HG03439 (cell line): ENCODE measurements around the gene SMAD6.
"Not testable (repeated sequence)": the region's sequence is repeated elsewhere in the genome, so short reads cannot be mapped to it uniquely, and the experiment has no call there.

Source experiments
- ATAC-seq: cut with Tn5 transposase; IDR thresholded peaks from one replicate; pipeline ENCODE4 v1.9.1; 2021; ENCODE audit warnings: mild to moderate bottlenecking, moderate library complexity; ENCODE audit not compliant: unreplicated experiment

Gene SMAD6

GRCh38 chr15:66821307-66821706 lies 119.3 kb downstream of the SMAD6 start:
- ATAC-seq = no peak

DNA sequence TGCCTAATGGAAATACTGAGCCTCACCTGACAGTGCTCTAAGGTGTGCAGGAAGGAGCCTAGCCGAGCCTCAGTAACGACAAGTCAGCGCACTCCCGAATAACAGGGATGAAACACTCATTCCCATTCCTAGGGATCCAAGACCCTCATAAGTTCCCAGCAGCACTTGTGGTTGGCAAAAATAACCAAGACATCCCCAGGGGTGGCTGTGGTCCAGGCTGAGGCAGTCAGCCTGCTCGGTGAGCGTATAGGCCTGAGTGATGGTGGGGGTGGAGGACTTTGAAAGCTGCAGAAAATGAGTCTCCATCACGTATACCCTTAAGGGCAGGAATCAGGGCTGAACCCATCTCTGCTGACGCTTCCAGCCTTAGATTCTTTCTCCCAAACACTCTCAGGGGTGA lies 120.1 kb downstream of the SMAD6 start:
- ATAC-seq = no peak

DNA sequence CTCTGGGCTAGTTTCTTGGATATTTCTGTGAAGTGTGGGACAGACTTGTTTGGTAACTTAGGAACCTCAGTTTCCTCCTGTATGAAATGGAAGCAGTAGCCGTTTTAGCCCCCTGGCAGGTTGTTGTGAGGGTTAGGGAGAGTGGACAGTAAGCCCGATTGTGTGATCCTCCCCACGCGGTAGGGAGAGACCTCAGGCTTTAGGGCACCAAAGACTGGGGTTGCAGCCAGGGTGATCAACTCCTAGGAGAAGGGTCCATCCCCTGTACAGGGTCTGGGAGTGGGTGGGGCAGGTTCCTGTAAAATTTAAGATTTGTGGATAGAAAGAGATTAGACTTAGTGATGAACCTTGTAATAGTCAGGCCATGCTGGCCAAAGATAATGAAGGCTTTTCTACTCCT lies 120.5 kb downstream of the SMAD6 start:
- ATAC-seq = no peak

- no peak for ATAC-seq
These were observed 121.6 kb downstream of the SMAD6 start for GRCh38 chr15:66823601-66824000.

GRCh38 chr15:66824424-66824823 lies 122.4 kb downstream of the SMAD6 start:
- ATAC-seq = no peak

- no peak for ATAC-seq
These were observed 123.1 kb downstream of the SMAD6 start for GRCh38 chr15:66825139-66825538.

DNA sequence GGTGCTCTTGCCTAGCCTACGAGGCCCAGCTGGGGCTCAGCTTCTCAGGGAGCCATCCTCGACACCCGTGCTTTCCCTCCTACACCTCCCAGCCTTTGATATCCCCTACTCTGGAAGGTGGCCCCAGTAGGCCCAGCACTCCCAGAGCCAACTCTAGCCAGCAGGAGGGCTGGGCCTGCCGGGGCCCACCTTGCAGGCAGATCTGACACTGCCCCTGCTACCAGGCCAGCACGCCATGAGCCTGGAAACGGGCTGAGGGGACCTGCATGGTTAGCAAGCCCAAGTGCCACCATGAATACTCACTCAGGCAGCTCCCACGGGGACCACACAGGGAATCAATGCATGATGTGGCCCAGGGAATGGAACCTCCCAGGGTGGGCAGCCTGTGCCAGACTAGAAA lies 123.7 kb downstream of the SMAD6 start:
- ATAC-seq = no peak

DNA sequence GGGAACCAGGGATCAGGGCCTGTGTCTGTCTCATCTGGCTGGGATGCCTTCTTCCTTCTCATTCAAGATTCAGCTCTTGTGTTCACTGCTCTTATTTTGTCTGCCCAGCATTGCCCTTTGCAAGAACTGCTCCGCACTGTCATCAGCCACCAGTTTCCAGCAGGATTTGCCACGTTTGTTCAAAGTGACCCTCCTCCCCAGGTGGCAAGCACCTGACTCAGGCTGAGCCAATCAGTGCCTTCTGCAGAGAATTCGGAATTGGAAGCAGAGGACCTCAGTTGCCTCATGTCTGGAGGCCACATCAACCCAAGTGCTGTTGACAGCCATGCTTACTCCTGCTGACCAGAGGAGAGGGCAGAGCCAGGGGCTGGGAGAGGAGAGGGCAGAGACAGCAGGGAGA lies 124.5 kb downstream of the SMAD6 start:
- ATAC-seq = no peak

- ATAC-seq = no peak
These were observed 125.1 kb downstream of the SMAD6 start for GRCh38 chr15:66827039-66827697.

DNA sequence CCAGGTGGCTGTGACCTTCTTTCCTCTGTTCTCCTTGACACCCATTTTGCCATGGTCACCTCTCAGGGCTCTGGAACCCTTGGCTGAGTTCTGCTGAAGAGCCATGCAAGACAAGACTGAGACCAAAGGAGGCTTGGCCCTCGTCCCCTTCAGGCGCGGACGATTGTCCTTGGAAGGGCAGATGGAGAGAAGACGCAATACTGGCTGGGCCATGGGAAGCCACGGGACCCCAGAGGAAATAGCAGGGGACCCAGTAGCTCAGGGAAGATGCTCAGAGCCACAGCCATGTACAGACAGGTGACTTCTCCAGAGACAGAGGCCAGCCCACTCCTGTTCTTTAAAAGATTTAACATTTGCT lies 125.6 kb downstream of the SMAD6 start:
- no peak for ATAC-seq

DNA sequence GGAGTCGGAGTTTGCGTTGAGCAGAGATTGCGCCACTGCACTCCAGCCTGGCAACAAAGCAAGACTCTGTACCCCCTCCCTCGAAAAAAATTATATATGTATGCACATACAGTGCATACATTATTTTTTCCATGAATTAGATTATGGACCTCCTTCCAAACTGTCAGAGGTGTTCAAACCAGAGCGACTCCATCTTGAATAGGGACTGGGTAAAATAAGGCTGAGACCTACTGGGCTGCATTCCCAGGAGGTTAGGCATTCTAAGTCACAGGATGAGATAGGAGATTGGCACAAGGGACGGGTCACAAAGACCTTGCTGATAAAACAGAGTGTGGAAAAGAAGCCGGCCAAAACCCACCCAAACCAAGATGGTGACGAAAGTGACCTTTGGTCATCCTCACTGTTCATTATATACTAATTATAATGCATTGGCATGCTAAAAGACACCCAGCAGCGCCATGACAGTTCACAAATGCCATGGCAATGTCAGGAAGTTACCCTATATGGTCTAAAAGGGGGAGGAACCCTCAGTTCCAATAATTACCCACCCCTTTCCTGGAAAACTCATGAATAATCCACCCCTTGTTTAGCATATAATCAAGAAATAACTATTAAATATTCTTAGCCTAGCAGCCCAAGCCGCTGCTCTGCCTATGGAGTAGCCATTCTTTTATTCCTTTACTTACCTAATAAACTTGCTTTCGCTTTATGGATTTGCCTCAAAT lies 126.9 kb downstream of the SMAD6 start:
- not testable (repeated sequence) for ATAC-seq

DNA sequence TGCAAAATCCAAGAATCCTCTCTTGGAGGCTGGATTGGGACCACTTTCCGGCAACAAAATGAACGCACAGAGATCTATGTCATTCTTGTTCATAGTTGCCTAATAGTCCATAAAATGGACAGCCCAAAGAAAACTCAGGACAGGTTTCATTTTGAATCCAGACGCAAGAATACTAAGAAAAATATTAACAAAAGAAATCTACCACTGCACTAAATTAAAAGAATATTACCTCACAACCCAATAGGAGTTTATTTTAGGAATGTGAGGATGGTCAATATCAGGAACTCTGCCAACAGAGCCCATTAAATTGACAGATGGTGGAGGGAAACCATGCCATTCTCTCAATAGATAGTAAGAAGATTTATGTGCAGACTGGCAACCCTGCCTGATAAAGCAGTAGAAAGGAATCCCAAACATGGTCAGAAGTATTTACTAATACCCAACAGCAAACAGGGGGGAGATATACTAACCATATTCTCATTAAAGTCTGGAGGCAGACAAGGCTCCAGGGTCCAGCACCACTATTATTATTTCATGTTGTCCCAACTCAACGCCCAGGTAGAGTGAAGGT lies 127.6 kb downstream of the SMAD6 start:
- no peak for ATAC-seq

- no peak for ATAC-seq
These were observed 128.3 kb downstream of the SMAD6 start for GRCh38 chr15:66830358-66830757.

DNA sequence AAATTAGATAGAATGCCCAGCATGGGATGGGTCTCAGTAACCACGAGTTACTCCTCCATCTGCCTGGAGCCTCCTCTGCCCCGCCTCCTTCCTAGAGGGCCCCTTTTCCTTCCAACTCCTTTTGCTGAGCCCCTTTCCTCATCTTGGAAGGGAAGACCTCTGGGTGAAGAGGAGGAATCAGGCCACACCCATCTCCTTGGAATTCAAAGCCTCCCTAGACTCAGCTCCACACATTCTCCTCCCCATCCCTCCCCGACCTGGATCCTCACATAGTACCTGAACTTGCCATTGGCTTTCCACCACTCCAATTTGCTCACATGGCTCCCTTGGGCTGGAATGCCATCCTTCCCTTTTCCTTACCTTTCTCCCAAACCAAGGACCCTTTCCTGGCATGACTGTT lies 128.8 kb downstream of the SMAD6 start:
- ATAC-seq = no peak

- ATAC-seq = no peak
These were observed 129.3 kb downstream of the SMAD6 start for GRCh38 chr15:66831289-66831688.

- no peak for ATAC-seq
These were observed 129.9 kb downstream of the SMAD6 start for GRCh38 chr15:66831801-66832390.
